Fibroblast of peridontal ligament (primary cell): ENCODE measurements around the gene SLCO3A1.
"Not testable (repeated sequence)": the region's sequence is repeated elsewhere in the genome, so short reads cannot be mapped to it uniquely, and the experiment has no call there.

ENCODE experiments used
- DNase-seq: peaks from one replicate; pipeline ENCODE4 v3.0.0-alpha.2; 2010; ENCODE audit errors: extremely low read depth

The SLCO3A1 gene

DNA sequence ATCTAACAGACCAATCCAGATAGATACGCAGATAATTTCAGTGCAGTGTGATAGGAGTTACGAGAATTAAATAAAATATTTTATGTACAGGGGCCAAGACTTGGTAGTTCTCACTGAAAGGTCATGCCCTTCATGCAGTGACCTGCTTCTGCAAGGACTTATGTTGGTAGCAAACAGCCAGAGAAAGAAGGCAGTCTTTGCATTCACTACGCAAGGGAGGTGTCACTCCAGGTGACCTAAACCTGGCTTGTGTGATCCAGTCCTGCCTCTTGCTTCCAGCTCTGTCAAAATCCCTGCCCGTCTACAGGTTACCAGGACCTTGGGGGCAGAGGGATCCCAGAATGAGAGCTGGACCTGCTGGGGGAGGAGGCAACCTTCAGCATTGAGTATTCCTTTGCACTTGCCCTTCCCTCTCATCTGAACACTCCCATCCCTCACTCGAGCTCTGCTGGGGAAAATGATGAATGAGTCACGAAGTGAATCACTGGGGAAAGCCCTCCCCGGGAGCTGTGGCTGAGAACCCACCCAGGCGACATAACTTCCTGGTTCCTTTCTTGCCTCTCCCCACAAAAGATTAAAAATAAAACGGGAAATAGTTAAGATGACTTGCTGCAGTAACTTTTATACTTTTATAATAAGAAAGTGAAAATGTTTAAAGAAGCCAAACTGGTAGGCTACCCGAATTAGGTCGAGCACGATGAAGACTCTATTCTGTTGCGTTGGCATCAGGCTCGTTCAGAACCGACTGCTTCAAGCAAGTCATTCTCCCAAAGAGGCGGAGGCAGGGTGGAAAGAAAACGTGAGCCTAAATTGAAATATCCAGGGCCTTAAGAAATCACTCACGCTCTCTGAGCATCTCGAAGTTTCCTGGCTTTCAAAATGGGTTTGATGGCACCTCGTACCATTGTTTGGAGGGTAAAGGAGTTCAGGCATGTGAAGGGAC lies 216.1 kb downstream of the SLCO3A1 start:
- peak; percentile 83 for DNase-seq

GRCh38 chr15:92070251-92070650 lies 216.7 kb downstream of the SLCO3A1 start:
- not testable (repeated sequence) for DNase-seq

DNA sequence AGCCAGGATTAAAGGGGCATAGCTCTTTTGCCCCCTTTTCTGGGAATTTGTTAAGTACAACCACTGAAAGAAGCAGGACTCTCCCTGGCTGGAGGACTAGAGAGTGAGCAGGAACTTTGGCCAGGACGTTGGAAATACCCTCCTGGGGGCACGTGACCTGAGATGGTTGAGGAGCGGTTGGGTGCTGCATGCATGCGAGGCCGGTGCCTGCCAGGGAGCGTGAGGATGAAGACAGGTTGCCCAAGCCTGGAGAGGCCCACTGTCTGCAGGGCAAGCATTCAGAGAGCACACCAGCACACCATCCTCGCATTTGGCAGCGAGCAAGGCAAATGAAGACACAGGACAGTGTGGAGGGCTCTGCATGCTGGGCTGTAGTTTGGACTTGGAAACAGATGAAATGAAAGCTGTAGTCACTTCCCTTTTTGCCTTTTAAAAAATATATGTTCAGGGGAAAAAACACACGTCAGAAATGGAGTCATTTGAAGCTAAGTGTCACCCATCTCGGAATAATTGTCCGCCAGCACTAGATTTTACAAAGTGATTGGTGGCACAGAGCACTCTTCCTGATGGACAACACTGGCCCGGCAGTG lies 217.6 kb downstream of the SLCO3A1 start:
- no peak for DNase-seq

DNA sequence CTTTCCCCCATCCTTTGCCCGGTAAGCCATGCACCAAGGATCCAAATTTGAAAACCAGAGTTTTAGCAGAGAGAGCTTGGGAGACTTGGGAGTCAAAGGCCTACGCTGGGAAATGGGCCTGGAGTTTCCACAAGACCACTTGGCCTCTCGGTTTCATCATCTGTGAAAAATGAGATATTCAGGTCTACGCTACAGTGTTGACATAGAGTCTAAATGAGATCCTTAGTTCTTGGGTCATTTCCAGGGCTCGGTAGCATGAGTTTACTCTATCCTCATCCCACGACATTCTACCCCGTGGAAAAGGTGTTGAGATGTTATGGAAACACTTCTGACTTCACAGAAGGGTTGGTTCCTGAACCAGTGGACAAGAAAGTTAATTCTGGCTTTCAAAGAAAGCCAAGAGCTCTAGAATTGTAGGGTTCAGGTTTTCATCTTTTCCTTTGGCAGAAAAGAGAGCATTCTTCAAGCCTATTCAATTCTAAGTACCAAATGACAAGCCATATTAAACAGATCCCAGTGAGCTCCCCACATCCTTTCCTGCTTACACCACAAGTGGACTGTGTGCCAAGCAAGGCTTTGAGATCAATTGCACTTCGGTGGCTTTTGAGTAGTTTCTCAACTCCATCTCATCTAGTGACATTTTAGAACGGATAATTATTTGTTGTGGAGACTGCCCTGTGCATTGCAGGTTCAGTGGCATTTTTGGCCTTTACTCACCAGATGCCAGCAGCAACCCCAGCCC lies 219.7 kb downstream of the SLCO3A1 start:
- peak; percentile 32 for DNase-seq

DNA sequence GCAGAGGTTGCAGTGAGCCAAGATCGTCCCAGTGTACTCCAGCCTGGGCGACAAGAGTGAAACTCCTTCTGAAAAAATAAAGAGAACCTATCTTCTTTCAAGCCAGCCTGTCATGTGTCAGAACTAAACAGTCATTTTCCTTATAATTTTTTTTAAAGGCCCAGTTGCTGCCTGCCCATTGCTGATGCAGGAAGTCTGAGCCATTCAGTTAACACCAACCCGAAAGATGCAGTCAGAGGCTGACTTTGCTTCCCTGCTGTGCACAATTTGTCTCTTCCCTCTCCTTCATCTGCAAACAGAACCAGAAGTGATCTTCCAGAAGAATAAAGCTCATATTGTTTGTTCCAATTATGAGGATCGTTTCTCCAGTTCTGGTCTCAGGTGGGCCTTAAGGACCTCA lies 220.6 kb downstream of the SLCO3A1 start:
- no peak for DNase-seq

DNA sequence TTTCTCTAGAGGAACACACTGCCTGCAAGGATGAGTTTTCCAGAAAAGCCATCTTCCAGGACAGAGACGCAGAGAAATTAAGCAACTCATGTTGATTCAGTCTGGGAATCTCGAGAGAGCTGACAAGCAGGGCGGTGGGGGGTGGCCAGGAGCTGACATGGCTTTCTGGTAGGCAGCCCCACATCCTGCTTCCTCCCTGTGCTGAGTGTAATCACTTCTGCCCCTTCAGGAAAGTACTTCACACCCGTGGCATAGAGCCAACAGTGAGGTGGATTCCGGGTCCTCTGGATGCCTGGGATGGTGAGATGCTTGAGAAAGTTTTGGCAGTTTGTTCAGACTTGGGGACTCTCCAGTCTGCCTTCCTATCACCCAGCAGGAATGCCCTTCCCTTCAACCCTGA lies 221.1 kb downstream of the SLCO3A1 start:
- DNase-seq: peak; percentile 20

DNA sequence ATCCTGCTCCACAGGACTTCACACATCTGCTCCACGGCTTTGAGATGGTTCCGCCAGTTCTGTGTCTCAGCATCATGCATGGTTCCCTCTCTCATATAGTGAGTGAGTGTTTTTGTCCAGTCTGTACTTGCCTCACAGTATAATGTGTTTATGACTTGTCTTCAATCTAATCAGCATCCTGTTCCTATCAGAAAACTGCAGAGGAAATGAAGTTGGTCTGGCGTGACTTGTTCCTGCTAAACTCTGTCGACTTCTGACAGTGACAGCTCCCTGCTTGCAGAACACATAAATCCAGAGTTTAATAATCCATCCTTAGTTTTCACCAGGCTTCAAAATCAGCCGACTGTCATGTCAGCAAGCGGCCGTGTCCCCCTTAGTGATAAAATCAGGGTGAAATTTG lies 222.3 kb downstream of the SLCO3A1 start:
- no peak for DNase-seq

GRCh38 chr15:92076541-92076940 lies 223.0 kb downstream of the SLCO3A1 start:
- DNase-seq: no peak

- DNase-seq: peak; percentile 68
These were observed 224.0 kb downstream of the SLCO3A1 start for GRCh38 chr15:92077353-92078085.

DNA sequence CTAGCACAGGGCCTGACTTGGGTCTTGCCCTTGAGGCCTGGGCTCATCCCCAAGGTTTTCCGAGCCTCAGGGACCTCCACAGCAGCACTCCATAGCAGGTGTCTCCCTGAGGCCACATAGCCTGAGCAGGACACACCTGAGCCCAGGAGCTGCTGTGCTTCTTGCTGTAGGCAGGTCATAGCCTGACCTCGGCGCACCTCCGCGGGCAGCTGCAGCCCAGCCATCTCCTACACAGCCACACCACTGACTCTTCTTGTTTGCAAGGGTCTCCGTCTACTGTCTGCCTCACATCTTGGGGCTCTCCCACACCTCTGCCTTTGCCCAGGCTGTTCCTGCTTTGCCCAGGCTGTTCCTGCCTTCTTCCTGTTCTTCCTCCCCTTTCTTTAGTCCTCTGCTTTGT lies 224.8 kb downstream of the SLCO3A1 start:
- DNase-seq: no peak

DNA sequence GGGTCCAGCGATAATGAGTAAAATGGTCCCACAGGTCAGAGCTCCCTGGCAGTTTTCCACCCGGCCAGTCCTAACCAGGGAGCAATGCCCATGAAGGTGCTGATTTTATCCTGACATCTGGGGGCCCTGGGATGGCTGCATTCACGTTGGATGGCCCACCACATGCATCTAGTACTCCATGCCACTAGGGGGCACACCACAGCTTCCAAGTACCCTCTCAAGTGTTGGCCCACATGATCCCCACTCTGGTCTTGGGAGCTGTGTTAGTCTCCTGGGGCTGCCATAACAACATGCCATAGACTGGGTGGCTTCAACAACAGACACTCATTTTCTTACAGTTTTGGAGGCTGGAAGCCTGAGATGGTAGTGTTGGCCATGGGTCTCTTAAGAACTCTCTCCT lies 225.5 kb downstream of the SLCO3A1 start:
- DNase-seq: no peak

DNA sequence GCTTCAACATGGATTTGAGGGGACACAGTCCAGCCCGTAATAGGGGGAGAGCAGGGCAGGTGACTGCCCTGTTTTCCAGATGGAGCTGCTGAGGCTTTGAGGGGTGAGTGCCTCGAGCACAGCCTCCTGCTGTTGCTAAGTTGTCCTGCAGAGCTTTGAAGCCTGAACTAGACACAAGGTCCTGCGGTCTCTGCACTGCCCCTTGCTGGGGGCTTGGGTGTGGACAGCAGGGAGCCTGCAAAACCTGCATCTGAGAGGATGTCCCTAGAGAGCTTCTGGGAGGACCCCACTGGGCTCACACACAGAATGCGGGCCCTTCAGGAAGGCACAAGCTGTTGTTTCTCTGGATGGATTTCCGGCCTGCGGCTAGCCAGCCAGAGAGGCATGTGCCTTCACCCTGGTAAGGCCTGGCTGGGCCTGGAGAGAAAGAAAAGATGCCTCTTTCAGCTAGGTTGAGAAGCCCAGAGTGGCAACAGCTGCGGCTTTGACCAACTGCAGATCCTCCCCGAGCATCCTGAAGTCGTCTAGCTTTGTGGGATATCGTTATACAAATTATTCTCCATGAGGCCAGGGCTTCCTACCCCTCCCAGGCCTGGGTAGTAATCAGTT lies 226.2 kb downstream of the SLCO3A1 start:
- no peak for DNase-seq

GRCh38 chr15:92082006-92082843 lies 228.7 kb downstream of the SLCO3A1 start:
- DNase-seq: peak; percentile 85

DNA sequence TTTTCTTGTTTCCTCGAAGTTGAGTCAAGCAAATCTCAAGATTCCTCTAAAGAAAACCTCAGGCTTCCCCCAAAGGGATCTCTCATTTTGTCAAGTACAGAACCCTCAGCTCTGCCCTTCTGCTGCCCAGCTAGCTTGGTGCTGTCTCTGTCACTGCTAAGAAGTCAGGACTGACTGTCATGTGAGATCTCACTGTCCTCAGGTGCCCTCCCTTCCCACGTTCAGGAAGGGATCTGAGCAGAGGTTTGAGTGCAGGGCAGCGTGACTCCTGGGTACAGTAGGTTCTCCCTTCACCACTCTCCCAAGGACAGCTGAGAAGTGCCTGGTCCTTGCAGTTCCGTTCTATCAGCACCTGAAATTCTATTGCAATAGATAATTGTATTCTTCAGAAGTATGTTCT lies 229.7 kb downstream of the SLCO3A1 start:
- no peak for DNase-seq

DNA sequence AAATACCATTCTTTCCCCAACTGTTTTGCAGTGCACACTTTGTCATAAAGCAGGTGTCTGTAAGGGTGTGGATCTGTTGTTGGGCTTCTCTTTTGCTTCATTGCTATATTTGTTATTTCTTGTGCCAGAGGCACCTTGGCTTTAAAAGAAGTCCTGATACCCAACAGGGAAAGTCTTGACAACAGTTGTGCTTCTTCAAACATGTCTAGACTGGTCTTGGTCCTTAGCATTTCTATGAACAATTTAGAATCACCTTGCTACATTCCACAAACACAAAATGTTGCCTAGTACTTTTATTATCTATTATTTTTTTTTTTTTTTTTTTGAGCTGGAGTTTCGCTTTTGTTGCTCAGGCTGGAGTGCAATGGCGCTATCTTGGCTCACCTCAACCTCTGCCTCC lies 233.7 kb downstream of the SLCO3A1 start:
- no peak for DNase-seq

DNA sequence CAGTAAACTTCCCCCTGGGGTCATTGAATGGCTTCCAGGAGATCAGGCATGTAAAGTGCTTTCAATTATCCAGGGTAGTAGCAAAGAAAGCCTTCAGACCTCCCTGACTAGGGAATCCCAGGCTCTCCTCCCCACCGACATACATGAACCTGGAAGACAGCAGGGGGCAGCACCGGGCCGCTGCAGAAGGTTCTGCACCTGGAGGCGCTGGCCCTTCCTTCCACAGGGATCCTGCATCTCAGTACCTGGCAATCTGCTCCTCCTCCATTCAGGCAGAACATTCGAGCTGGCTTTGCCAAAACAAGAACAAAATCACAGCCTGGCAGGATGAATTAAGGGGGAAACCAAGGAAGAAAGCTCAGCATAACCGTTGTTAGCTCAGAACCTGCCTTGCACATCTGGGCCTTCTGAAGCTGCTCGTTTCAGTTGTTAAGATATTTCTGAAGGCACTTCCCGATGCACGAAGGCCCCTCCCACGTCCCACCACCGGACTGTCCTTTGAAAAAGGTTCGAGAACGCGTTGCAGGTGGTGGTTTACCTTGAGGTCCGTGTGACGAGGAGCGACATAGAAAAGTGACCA lies 237.7 kb downstream of the SLCO3A1 start:
- peak; percentile 18 for DNase-seq

DNA sequence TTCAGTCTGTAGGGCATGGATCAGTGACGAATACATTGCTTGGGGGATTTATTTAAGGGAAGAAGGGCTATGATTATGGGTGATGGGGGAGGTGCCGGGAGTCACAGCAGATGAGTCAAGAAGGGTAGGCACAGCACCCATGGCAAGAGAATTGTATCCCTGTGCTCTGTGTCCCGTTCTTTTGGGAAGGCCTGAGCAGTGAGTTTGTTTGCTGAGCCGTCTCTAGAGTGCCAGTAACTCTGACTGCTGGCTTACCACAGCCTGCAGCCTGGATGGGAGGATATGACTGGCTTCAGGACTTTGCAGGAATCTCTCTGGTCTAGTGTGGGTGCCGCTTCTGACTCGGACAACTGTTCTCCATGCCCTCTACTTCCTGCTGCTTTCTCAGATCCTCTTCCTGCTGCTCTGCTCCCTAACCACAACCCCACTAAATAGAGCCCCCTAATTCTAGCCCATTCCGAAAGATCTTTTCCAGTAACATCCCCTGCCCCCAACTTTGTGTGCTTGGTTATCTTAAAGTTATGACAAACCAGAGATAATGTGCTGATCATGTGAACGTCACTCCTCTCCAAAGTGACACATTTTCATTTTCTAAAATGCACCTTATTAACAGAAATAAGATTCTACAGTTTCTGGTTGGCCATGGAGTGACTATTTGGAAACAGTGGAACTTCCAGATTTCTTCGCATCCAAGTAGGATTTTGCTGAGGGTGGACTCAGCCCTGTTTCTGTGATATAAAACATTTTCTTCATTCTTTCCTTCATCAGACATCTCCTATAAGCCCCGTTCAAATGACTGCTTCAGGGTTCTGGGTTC lies 239.0 kb downstream of the SLCO3A1 start:
- no peak for DNase-seq

GRCh38 chr15:92095693-92096092 lies 242.2 kb downstream of the SLCO3A1 start:
- no peak for DNase-seq

DNA sequence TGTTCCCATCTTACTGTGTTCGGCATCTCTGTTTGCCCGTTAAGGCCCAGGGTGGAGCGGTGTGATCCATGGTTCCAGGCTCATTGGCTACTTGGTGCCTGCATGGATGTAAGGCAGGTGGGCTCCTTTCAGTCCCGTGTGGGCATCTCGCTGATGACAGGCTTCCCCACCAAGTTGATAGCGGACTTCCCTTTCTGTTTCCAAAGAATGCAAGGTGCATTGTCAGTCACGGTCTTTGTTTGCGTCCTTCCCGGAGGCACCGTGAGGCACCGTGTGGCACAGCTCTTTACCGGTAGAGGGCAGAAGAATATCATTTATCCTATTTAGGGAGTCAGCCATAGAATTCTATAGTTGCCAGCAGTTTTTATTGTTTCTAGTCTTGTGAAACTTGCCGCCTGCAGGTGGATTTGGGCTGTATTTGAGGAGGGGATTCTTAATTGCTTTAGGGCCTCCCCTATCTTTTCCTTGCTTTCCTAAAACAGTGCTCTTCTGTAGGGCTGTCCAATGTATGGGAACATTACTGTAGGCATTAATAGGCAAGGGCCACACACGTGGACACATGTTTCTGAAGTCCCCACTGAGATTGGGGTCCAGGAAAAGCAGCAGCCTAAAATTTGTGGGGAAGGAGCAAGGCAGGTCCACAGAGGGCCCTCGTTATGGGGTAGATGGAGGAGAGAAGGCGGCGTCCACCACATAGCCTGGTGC lies 244.1 kb downstream of the SLCO3A1 start:
- DNase-seq: peak; percentile 72
